Smooth muscle cell (in vitro differentiated cells): ENCODE data around the gene SLC22A7. TPM values are rescaled to one million over a fixed set of nuclear protein-coding genes. Genes with fewer than 3 reads are reported as not detected.

Experiments
- DNase-seq: peaks from one replicate; lab custom pipeline; 2025; ENCODE audit not compliant: unreplicated experiment; lab: John Stamatoyannopoulos, UW
- H2AFZ ChIP-seq: fragments of 200-600 bp; sonication (generic); 2 replicates; pipeline ENCODE4 v1.6.0; 2016; ENCODE audit warnings: antibody characterized with exemption, low read depth, mild to moderate bottlenecking
- H3F3A ChIP-seq: fragments of 200-600 bp; sonication (generic); 2 replicates; pipeline ENCODE4 v1.6.0; 2017; ENCODE audit warnings: antibody characterized with exemption, low read depth
- H3K27ac ChIP-seq: fragments of 200-600 bp; sonication (generic); 2 replicates; pipeline ENCODE4 v1.5.1; 2016; ENCODE audit warnings: low read depth, mild to moderate bottlenecking
- H3K27me3 ChIP-seq: fragments of 200-600 bp; sonication (generic); 2 replicates; pipeline ENCODE4 v1.6.1; 2016; ENCODE audit warnings: low read depth, mild to moderate bottlenecking
- H3K36me3 ChIP-seq: fragments of 200-600 bp; sonication (generic); 2 replicates; pipeline ENCODE4 v1.5.1; 2016; ENCODE audit warnings: low read depth
- H3K4me1 ChIP-seq: fragments of 200-600 bp; sonication (generic); 2 replicates; pipeline ENCODE4 v1.5.1; 2016; ENCODE audit warnings: low read depth
- H3K4me2 ChIP-seq: fragments of 200-600 bp; sonication (generic); 2 replicates; pipeline ENCODE4 v1.6.0; 2016; ENCODE audit warnings: mild to moderate bottlenecking
- H3K4me3 ChIP-seq: fragments of 200-600 bp; sonication (generic); 2 replicates; pipeline ENCODE4 v1.5.1; 2016; ENCODE audit warnings: mild to moderate bottlenecking
- H3K79me2 ChIP-seq: fragments of 200-600 bp; sonication (generic); 2 replicates; pipeline ENCODE4 v1.6.0; 2016; ENCODE audit warnings: low read depth, mild to moderate bottlenecking
- H3K9ac ChIP-seq: fragments of 200-600 bp; sonication (generic); 2 replicates; pipeline ENCODE4 v1.6.0; 2016; ENCODE audit warnings: low read depth
- H3K9me3 ChIP-seq: fragments of 200-600 bp; sonication (generic); replicated peaks from 2 replicates; pipeline ENCODE4 v1.5.1; 2016; ENCODE audit warnings: low read depth
- H4K20me1 ChIP-seq: fragments of 200-600 bp; sonication (generic); 2 replicates; pipeline ENCODE4 v1.6.0; 2016; ENCODE audit warnings: low read depth
- CTCF ChIP-seq: fragments of 200-600 bp; sonication (generic); IDR thresholded peaks from 2 replicates; pipeline ENCODE4 v1.5.1; 2017; ENCODE audit warnings: borderline replicate concordance, mild to moderate bottlenecking, antibody characterized with exemption; ENCODE audit not compliant: insufficient read depth, poor library complexity, severe bottlenecking
- WGBS: methylation state at CpG from one replicate; pipeline ENCODE4 v1.1.7; 2016; ENCODE audit warnings: low lambda C conversion rate; 5-methylcytosine and 5-hydroxymethylcytosine counted together
- polyA plus RNA-seq: library from polyadenylated mRNA; unstranded; fragments of >200 nt; fragmentation: Nextera tagmentation; extraction: Ambion mirVana; gene quantifications from 2 replicates; pipeline ENCODE4 v1.2.1, GENCODE V29; 2016
- total RNA-seq: library from RNA; depleted of rRNA; stranded (reverse); fragments of >200 nt; gene quantifications from 2 replicates; pipeline ENCODE4 v1.2.3, GENCODE V29; 2014

SLC22A7 gene
- total and polyA plus RNA-seq, 2 experiments from 2014 or later: not detected

DNA sequence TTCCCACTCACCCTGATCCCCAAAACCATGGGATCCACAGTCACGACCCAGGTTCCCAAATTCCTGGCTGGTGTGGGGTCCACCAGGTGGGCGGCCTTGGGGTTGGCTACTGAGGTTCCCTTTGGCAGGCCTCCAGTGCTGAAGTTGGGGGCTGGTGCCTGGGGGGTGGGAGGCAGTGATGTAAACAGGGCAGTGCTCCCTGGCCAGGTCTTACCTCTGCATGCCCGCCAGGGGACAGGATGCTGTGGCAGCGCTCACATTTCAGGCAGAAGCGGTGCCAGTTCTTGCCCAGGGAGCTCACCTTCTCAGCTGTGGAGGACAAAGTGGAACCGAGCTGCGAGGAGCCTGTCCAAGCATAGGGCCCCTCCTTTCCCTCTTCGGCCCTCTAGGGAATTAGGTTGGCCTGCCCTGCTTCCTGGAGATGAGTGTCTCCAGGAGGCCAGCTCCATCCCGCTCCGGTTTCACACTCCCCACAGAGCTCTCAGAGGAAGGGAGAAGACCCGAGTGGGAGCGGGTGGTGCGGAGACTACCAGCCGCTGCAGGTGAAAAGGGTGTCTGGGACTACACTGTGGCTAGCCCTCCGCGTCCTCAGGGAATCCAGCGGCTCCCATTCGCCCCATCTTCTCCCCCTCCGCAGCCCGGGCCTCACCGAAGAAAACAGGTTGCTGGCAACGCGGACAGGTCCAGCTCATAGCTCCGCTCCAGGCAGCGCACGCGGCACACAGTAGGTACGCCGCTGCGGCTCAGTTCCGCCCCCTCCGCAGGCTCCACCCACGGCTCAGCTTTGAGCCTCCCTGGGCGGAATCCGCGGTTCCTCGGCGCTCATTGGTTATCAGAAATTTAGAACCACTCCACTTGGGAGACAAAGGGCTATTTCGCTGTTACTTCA is 10.3 kb downstream of the SLC22A7 start, which contains the start of gene CRIP3:
CRIP3 (minus strand) TSS at position 726 of the 889 bp plus-strand sequence; CDS start at position 692, 34 bp downstream.
- TF ChIP-seq CTCF: no peak
- WGBS: 11% methylated on average over 39 of the region's 39 CpGs
- H2AFZ ChIP-seq: peak within 1 kb of the TSS; percentile 79
- H3K4me2 ChIP-seq: peak within 1 kb of the TSS; percentile 82
- no peaks in the 10 kb centered on the region for H4K20me1 ChIP-seq
- H3K27ac ChIP-seq: no peak within 1 kb of the TSS
- peaks cover 5% of the 10 kb centered on the region for H3K4me1 ChIP-seq
- H3K4me3 ChIP-seq: peak within 1 kb of the TSS; percentile 38
- no peaks in the 10 kb centered on the region for H3K36me3 ChIP-seq
- peaks cover 11% of the 10 kb centered on the region for H3K27me3 ChIP-seq
- DNase-seq: no peak
- H3F3A ChIP-seq: no peaks in the 10 kb centered on the region
- H3K9me3 ChIP-seq: no peaks in the 10 kb centered on the region
- no peak within 1 kb of the TSS for H3K9ac ChIP-seq
- H3K79me2 ChIP-seq: no peaks in the 10 kb centered on the region

DNA sequence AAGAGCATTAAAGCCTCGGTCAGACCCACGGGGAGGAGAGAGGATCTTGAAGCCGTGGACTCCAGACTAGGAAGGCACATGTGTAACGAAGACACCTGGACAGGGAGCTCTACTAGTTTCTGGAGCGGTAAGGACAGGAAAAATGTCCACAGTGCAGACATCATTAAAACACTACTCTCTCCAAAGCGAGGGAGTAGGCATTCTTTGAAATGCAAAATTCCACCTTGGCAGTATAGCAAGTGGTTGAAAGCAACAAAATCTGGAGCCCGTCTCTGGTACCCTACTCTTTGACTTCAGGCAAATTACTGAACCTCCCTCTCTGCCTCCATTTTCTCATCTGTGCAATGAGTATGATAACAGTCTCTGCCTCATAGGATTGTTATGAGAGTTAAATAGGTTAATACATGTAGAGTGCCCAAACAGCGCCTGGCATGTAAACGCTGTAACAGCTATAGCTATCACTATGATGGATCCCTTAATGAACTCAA is 11.0 kb downstream of the SLC22A7 start:
- Histone ChIP-seq H3K79me2 (no peaks in the 10 kb centered on the region), H3F3A (no peaks in the 10 kb centered on the region), H3K9ac (no peak overlapping the region), H3K27ac (no peak overlapping the region), H4K20me1 (no peaks in the 10 kb centered on the region), H3K4me3 (peak overlapping the region; percentile 38), H3K4me2 (peak overlapping the region; percentile 82), H3K4me1 (peaks cover 5% of the 10 kb centered on the region), H3K36me3 (no peaks in the 10 kb centered on the region), H3K9me3 (no peaks in the 10 kb centered on the region), H2AFZ (peak overlapping the region; percentile 79), H3K27me3 (peaks cover 11% of the 10 kb centered on the region)
- WGBS: 27% methylated on average over 9 of the region's 9 CpGs
- DNase-seq: no peak
- TF ChIP-seq CTCF: no peak

DNA sequence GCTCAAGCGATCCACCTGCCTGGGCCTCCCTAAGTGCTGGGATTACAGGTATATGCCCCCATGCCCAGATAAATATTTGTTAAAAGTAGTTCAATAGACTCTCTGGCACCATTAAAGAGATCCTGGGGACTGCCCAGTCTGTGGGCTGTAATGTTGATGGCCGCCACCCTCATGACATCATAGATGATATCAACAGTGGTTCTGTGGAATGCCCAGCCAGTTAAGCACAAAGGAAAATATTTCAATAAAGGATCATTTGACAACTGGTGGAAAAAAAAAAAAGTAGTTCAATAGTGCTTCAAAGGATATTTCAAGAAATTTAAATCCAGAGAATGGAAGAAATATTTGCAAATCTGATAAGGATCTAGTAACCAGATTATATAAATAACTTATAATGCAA is 12.1 kb downstream of the SLC22A7 start:
- Histone ChIP-seq H2AFZ (no peak overlapping the region), H3K9me3 (no peaks in the 10 kb centered on the region), H4K20me1 (no peaks in the 10 kb centered on the region), H3K36me3 (no peaks in the 10 kb centered on the region), H3F3A (no peaks in the 10 kb centered on the region), H3K27ac (no peak overlapping the region), H3K4me2 (no peak overlapping the region), H3K79me2 (no peaks in the 10 kb centered on the region), H3K9ac (no peak overlapping the region), H3K4me1 (peaks cover 5% of the 10 kb centered on the region), H3K27me3 (peaks cover 11% of the 10 kb centered on the region), H3K4me3 (no peak overlapping the region)
- DNase-seq: no peak
- TF ChIP-seq CTCF: no peak
- WGBS: 94% methylated on average over 2 of the region's 2 CpGs
